CD14-positive monocyte (primary cell): Measurements from ENCODE around the gene SGK1. TPM values are rescaled to one million over a fixed set of nuclear protein-coding genes. Genes with fewer than 3 reads are reported as not detected.

ENCODE experiments used
- DNase-seq, 3 donors: peaks; one replicate each; pipeline ENCODE4 v3.0.0-alpha.2; 2011 to 2022
- H2AFZ ChIP-seq: 2 replicates; pipeline ENCODE4 v1.6.0; 2012; ENCODE audit warnings: mild to moderate bottlenecking, low read depth, low read length, inconsistent platforms; ENCODE audit not compliant: insufficient read depth, poor library complexity, severe bottlenecking
- H3K27ac ChIP-seq, 2 donors: 1 replicate in 1 of 2; 2 replicates in 1 of 2; pipeline ENCODE4 v1.5.1; 2012 to 2013; ENCODE audit warnings: low read length in 2 of 2, control low read depth in 1 of 2, inconsistent platforms in 1 of 2, low read depth in 1 of 2, mild to moderate bottlenecking in 1 of 2
- H3K27me3 ChIP-seq, 2 donors: one replicate each; pipeline versions ENCODE4 v1.6.0 to v1.6.1; 2011 to 2013; ENCODE audit warnings: low read length in 2 of 2; ENCODE audit not compliant: control insufficient read depth in 2 of 2, insufficient read depth in 2 of 2
- H3K36me3 ChIP-seq, 2 donors: replicated peaks in 1 of 2; 1 replicate in 1 of 2; 2 replicates in 1 of 2; pipeline versions ENCODE4 v1.5.1 to v1.6.1; 2012 to 2013; ENCODE audit warnings: low read length in 2 of 2, control low read depth in 1 of 2, inconsistent platforms in 1 of 2, mild to moderate bottlenecking in 1 of 2; ENCODE audit not compliant: insufficient read depth in 2 of 2, control insufficient read depth in 1 of 2
- H3K4me1 ChIP-seq, 2 donors: 1 replicate in 1 of 2; 2 replicates in 1 of 2; pipeline versions ENCODE4 v1.5.1 to v1.6.1; 2012 to 2013; ENCODE audit warnings: low read length in 2 of 2, control low read depth in 1 of 2, inconsistent platforms in 1 of 2, mild to moderate bottlenecking in 1 of 2, moderate library complexity in 1 of 2; ENCODE audit not compliant: insufficient read depth in 2 of 2, control insufficient read depth in 1 of 2
- H3K4me2 ChIP-seq: replicated peaks from 2 replicates; pipeline ENCODE3; 2012; ENCODE audit warnings: low read length, moderate library complexity, mild to moderate bottlenecking; ENCODE audit not compliant: poor library complexity, severe bottlenecking; ENCODE audit errors: extremely low read depth
- H3K4me3 ChIP-seq, 3 experiments: fragments of 200-600 bp in 1 of 3; sonication (generic) in 1 of 3; replicated peaks in 1 of 3; 1 replicate in 2 of 3; 2 replicates in 1 of 3; pipeline ENCODE4 v1.5.1; 2011 to 2013; ENCODE audit warnings: low read length in 3 of 3, mild to moderate bottlenecking in 3 of 3, control low read depth in 2 of 3, low read depth in 2 of 3, inconsistent platforms in 1 of 3, moderate library complexity in 1 of 3
- H3K79me2 ChIP-seq: 2 replicates; pipeline ENCODE4 v1.6.0; 2012; ENCODE audit warnings: mild to moderate bottlenecking, control low read depth, inconsistent platforms, low read length, moderate library complexity; ENCODE audit not compliant: insufficient read depth
- H3K9ac ChIP-seq: 2 replicates; pipeline ENCODE4 v1.6.0; 2017; ENCODE audit warnings: low read length, mild to moderate bottlenecking; ENCODE audit not compliant: insufficient read depth, poor library complexity, severe bottlenecking
- H3K9me3 ChIP-seq, 2 donors: replicated peaks in 1 of 2; 1 replicate in 1 of 2; 2 replicates in 1 of 2; pipeline versions ENCODE4 v1.5.1 to v1.6.1; 2012 to 2013; ENCODE audit warnings: low read length in 2 of 2, control low read depth in 1 of 2; ENCODE audit not compliant: control insufficient read depth in 1 of 2, insufficient read depth in 1 of 2
- H4K20me1 ChIP-seq: 2 replicates; pipeline ENCODE4 v1.6.0; 2012; ENCODE audit warnings: mild to moderate bottlenecking, low read length, control low read depth, moderate library complexity; ENCODE audit not compliant: insufficient read depth
- H3K27ac Mint-ChIP-seq, 7 donors: one replicate each; pipeline ENCODE4 v1.8.0; 2020; ENCODE audit warnings: mild to moderate bottlenecking in 7 of 7, mixed read lengths in 7 of 7, moderate library complexity in 6 of 7, inconsistent platforms in 2 of 7
- H3K27me3 Mint-ChIP-seq, 3 donors: one replicate each; pipeline ENCODE4 v1.8.0; 2021 to 2022; ENCODE audit warnings: low read depth in 3 of 3, mild to moderate bottlenecking in 3 of 3, mixed read lengths in 3 of 3, moderate library complexity in 3 of 3, inconsistent platforms in 1 of 3
- H3K36me3 Mint-ChIP-seq, 2 donors: one replicate each; pipeline ENCODE4 v1.8.0; 2020; ENCODE audit warnings: mixed read lengths in 2 of 2, inconsistent platforms in 1 of 2, mild to moderate bottlenecking in 1 of 2
- H3K4me1 Mint-ChIP-seq: one replicate; pipeline ENCODE4 v1.8.0; 2020; ENCODE audit warnings: mild to moderate bottlenecking, mixed read lengths
- H3K4me3 Mint-ChIP-seq, 2 donors: one replicate each; pipeline ENCODE4 v1.8.0; 2020; ENCODE audit warnings: mild to moderate bottlenecking in 2 of 2, mixed read lengths in 2 of 2, moderate library complexity in 1 of 2
- H3K9me3 Mint-ChIP-seq, 7 donors: one replicate each; pipeline ENCODE4 v1.8.0; 2020 to 2022; ENCODE audit warnings: mixed read lengths in 7 of 7, mild to moderate bottlenecking in 6 of 7, moderate library complexity in 6 of 7, inconsistent platforms in 2 of 7
- WGBS: methylation state at CpG from one replicate; pipeline ENCODE4 v1.1.5; 2013; ENCODE audit warnings: missing lambda C conversion rate; ENCODE audit not compliant: insufficient coverage; 5-methylcytosine and 5-hydroxymethylcytosine counted together
- intact Hi-C, 2 donors: fragments of 100-400 bp; cut with micrococcal nuclease; formaldehyde crosslinking; loops; one replicate each; pipeline versions ENCODE4 v1.15.0 to v1.15.1; 2023
- polyA plus RNA-seq, 3 donors: library from polyadenylated mRNA; depleted of rRNA in 1 of 3; unstranded in 2 of 3; stranded (reverse) in 1 of 3; fragments of 300-500 nt in 2 of 3; fragments of >200 nt in 1 of 3; fragmentation: Illumina TruSeq in 2 of 3; gene quantifications; 1 replicate in 2 of 3; 2 replicates in 1 of 3; pipeline ENCODE4 v1.2.3, GENCODE V29; 2012 to 2021
- TF ChIP-seq, protein P1 (sequence below): fragments of 200-600 bp; IDR thresholded peaks from one replicate; pipeline ENCODE4 v1.8.0; 2022; ENCODE audit warnings: antibody characterized with exemption, mild to moderate bottlenecking

The SGK1 gene
- polyA plus RNA-seq, 3 donors: 373 to 419 (median 407) TPM

DNA sequence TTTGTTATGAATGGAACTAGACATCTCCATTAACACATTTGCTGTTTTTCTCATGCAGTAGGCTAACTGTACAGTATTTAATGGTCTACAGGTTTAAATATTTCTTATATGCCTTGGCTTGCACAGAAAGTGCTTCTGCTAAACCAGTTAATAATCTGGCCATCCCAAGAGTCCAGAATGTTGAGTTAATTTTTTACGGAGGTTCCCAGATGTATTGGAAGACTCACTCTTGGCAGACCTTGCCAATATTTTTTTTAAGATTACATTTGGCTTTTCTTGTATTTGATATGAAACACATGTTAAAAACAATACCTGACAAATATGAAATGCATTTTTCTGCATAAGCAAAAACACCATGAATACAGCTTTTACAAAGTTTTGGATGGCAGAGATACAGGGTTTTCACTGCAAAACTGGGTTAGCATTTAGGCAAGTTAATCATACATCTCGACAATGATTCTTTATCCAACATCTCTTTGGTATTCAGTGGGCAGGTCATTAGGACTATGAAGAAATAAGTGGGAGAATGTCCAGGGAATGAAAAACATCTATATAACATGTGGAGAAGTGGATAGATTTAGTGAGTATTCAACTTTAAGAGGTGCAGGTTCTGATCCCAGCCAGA lies 94.0 kb downstream of the SGK1 start:
- no peak overlapping the region for H3K27ac ChIP-seq
- no peak for DNase-seq
- Mint-ChIP-seq H3K27ac (no peak overlapping the region), H3K27me3 (peaks cover 0 to 4% (median 0%) of the 10 kb centered on the region in 3 donors), H3K9me3 (peaks cover 0 to 2% (median 0%) of the 10 kb centered on the region in 7 donors), H3K4me1 (peaks cover 7% of the 10 kb centered on the region), H3K4me3 (no peak overlapping the region), H3K36me3 (peaks cover 0 to 5% of the 10 kb centered on the region in 2 donors)
- no peaks in the 10 kb centered on the region for H3K9me3 ChIP-seq
- no CpG with 5 or more reads among the region's 2 CpGs for WGBS
- H3K4me2 ChIP-seq: no peak overlapping the region
- H3K79me2 ChIP-seq: no peaks in the 10 kb centered on the region
- no peaks in the 10 kb centered on the region for H4K20me1 ChIP-seq
- no peak overlapping the region for H3K9ac ChIP-seq
- TF ChIP-seq, protein P1, sequence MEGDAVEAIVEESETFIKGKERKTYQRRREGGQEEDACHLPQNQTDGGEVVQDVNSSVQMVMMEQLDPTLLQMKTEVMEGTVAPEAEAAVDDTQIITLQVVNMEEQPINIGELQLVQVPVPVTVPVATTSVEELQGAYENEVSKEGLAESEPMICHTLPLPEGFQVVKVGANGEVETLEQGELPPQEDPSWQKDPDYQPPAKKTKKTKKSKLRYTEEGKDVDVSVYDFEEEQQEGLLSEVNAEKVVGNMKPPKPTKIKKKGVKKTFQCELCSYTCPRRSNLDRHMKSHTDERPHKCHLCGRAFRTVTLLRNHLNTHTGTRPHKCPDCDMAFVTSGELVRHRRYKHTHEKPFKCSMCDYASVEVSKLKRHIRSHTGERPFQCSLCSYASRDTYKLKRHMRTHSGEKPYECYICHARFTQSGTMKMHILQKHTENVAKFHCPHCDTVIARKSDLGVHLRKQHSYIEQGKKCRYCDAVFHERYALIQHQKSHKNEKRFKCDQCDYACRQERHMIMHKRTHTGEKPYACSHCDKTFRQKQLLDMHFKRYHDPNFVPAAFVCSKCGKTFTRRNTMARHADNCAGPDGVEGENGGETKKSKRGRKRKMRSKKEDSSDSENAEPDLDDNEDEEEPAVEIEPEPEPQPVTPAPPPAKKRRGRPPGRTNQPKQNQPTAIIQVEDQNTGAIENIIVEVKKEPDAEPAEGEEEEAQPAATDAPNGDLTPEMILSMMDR: no peak
- no peak overlapping the region for H2AFZ ChIP-seq
- H3K27me3 ChIP-seq: no peaks in the 10 kb centered on the region
- H3K36me3 ChIP-seq: no peaks in the 10 kb centered on the region
- no peak overlapping the region for H3K4me3 ChIP-seq
- intact Hi-C loops: no loop called here
- peaks cover 7 to 9% of the 10 kb centered on the region in 2 donors for H3K4me1 ChIP-seq

DNA sequence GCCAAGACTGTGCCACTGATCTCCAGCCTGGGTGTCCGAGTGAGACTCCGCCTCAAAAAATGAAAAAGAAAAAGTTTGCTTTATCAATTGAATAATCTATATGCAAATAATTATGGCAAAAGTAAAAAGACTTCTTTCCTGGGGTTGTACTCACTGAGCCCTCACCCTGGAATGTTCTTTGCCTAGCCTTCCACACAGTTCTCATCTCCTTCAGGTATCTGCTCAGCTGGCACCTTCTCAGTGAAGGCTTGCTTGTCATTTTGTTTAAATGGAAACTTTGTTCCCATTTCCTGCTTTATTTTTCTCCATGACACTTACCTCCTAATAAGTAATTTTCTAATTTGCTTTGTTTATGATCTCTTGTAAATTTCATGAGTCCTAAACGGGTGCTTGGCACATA lies 96.7 kb downstream of the SGK1 start:
- H3K27ac Mint-ChIP-seq: no peak overlapping the region
- no peak overlapping the region for H3K27ac ChIP-seq
- H3K36me3 ChIP-seq: no peaks in the 10 kb centered on the region
- no peak overlapping the region for H3K4me2 ChIP-seq
- no peak for DNase-seq
- H3K9me3 Mint-ChIP-seq: peaks cover 0 to 2% (median 0%) of the 10 kb centered on the region in 7 donors
- peaks cover 26 to 29% of the 10 kb centered on the region in 2 donors for H3K4me1 ChIP-seq
- TF ChIP-seq, protein P1: no peak
- intact Hi-C loops: no loop called here
- H4K20me1 ChIP-seq: no peaks in the 10 kb centered on the region
- no peak overlapping the region for H3K4me3 Mint-ChIP-seq
- peaks cover 0 to 6% (median 0%) of the 10 kb centered on the region in 3 donors for H3K27me3 Mint-ChIP-seq
- no CpG with 5 or more reads among the region's 3 CpGs for WGBS
- H3K27me3 ChIP-seq: no peaks in the 10 kb centered on the region
- H3K9ac ChIP-seq: no peak overlapping the region
- H3K4me1 Mint-ChIP-seq: peaks cover 22% of the 10 kb centered on the region
- H2AFZ ChIP-seq: no peak overlapping the region
- H3K4me3 ChIP-seq: no peak overlapping the region
- H3K36me3 Mint-ChIP-seq: peaks cover 5 to 9% of the 10 kb centered on the region in 2 donors
- no peaks in the 10 kb centered on the region for H3K9me3 ChIP-seq
- H3K79me2 ChIP-seq: no peaks in the 10 kb centered on the region
